Measurements from ENCODE around the gene TMEM242.

GRCh38 chr6:157246771-157247484 lies 76.4 kb downstream of the TMEM242 start:
- TF ChIP-seq JUN (CRISPR knock-in tag; IDR thresholded peaks at IDR 0.05) = no peak
- no peak for TF ChIP-seq CDX4 (CRISPR knock-in tag; IDR thresholded peaks at IDR 0.05; ENCODE audit: borderline replicate concordance)
- TF ChIP-seq, protein P1, sequence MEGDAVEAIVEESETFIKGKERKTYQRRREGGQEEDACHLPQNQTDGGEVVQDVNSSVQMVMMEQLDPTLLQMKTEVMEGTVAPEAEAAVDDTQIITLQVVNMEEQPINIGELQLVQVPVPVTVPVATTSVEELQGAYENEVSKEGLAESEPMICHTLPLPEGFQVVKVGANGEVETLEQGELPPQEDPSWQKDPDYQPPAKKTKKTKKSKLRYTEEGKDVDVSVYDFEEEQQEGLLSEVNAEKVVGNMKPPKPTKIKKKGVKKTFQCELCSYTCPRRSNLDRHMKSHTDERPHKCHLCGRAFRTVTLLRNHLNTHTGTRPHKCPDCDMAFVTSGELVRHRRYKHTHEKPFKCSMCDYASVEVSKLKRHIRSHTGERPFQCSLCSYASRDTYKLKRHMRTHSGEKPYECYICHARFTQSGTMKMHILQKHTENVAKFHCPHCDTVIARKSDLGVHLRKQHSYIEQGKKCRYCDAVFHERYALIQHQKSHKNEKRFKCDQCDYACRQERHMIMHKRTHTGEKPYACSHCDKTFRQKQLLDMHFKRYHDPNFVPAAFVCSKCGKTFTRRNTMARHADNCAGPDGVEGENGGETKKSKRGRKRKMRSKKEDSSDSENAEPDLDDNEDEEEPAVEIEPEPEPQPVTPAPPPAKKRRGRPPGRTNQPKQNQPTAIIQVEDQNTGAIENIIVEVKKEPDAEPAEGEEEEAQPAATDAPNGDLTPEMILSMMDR (IDR thresholded peaks at IDR 0.05) = no peak
- TF ChIP-seq IRF2 (CRISPR knock-in tag; IDR thresholded peaks at IDR 0.05; ENCODE audit: borderline replicate concordance, low read depth) = no peak
- TF ChIP-seq, protein P2, sequence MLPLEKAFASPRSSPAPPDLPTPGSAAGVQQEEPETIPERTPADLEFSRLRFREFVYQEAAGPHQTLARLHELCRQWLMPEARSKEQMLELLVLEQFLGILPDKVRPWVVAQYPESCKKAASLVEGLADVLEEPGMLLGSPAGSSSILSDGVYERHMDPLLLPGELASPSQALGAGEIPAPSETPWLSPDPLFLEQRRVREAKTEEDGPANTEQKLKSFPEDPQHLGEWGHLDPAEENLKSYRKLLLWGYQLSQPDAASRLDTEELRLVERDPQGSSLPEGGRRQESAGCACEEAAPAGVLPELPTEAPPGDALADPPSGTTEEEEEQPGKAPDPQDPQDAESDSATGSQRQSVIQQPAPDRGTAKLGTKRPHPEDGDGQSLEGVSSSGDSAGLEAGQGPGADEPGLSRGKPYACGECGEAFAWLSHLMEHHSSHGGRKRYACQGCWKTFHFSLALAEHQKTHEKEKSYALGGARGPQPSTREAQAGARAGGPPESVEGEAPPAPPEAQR (CRISPR knock-in tag; IDR thresholded peaks at IDR 0.05) = no peak
- TF ChIP-seq, protein P3, sequence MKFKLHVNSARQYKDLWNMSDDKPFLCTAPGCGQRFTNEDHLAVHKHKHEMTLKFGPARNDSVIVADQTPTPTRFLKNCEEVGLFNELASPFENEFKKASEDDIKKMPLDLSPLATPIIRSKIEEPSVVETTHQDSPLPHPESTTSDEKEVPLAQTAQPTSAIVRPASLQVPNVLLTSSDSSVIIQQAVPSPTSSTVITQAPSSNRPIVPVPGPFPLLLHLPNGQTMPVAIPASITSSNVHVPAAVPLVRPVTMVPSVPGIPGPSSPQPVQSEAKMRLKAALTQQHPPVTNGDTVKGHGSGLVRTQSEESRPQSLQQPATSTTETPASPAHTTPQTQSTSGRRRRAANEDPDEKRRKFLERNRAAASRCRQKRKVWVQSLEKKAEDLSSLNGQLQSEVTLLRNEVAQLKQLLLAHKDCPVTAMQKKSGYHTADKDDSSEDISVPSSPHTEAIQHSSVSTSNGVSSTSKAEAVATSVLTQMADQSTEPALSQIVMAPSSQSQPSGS (CRISPR knock-in tag; IDR thresholded peaks at IDR 0.05; ENCODE audit: borderline replicate concordance, low read depth) = no peak
- TF ChIP-seq, protein P4, sequence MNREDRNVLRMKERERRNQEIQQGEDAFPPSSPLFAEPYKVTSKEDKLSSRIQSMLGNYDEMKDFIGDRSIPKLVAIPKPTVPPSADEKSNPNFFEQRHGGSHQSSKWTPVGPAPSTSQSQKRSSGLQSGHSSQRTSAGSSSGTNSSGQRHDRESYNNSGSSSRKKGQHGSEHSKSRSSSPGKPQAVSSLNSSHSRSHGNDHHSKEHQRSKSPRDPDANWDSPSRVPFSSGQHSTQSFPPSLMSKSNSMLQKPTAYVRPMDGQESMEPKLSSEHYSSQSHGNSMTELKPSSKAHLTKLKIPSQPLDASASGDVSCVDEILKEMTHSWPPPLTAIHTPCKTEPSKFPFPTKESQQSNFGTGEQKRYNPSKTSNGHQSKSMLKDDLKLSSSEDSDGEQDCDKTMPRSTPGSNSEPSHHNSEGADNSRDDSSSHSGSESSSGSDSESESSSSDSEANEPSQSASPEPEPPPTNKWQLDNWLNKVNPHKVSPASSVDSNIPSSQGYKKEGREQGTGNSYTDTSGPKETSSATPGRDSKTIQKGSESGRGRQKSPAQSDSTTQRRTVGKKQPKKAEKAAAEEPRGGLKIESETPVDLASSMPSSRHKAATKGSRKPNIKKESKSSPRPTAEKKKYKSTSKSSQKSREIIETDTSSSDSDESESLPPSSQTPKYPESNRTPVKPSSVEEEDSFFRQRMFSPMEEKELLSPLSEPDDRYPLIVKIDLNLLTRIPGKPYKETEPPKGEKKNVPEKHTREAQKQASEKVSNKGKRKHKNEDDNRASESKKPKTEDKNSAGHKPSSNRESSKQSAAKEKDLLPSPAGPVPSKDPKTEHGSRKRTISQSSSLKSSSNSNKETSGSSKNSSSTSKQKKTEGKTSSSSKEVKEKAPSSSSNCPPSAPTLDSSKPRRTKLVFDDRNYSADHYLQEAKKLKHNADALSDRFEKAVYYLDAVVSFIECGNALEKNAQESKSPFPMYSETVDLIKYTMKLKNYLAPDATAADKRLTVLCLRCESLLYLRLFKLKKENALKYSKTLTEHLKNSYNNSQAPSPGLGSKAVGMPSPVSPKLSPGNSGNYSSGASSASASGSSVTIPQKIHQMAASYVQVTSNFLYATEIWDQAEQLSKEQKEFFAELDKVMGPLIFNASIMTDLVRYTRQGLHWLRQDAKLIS (CRISPR knock-in tag; IDR thresholded peaks at IDR 0.05; ENCODE audit: borderline replicate concordance) = no peak
- no peak for TF ChIP-seq ZBTB21 (CRISPR knock-in tag; IDR thresholded peaks at IDR 0.05; ENCODE audit: borderline replicate concordance)
- TF ChIP-seq, protein P5, sequence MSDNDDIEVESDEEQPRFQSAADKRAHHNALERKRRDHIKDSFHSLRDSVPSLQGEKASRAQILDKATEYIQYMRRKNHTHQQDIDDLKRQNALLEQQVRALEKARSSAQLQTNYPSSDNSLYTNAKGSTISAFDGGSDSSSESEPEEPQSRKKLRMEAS (CRISPR knock-in tag; IDR thresholded peaks at IDR 0.05) = no peak
